Measurements from ENCODE around the gene C6orf62.

DNA sequence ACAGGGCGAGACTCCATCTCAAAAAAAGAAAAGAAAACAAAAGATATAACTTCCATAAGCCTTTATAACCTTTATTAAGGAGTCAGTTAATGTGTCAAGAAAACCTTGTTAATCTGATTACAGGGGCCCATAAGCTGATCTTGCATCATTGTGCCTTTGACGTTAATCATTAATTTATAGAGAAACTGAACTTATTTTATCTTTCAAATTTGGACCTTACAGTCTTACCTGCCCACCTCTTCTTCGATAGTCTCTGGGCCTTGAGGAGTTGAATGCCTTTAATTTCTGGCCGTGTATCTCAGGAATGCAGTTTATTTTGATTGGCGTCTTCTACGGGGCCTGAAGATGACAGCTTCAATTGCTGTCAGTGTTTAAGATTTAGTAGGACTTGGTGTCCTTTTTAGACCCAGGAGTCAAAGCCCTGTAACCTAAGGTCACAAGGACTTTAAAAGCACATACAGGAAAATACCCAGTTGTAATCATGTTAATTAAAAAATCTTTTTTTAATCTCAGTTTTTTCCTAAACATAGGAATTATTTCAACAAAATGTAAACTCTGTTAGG is 46.3 kb downstream of the C6orf62 start:
- TF ChIP-seq, protein P1, sequence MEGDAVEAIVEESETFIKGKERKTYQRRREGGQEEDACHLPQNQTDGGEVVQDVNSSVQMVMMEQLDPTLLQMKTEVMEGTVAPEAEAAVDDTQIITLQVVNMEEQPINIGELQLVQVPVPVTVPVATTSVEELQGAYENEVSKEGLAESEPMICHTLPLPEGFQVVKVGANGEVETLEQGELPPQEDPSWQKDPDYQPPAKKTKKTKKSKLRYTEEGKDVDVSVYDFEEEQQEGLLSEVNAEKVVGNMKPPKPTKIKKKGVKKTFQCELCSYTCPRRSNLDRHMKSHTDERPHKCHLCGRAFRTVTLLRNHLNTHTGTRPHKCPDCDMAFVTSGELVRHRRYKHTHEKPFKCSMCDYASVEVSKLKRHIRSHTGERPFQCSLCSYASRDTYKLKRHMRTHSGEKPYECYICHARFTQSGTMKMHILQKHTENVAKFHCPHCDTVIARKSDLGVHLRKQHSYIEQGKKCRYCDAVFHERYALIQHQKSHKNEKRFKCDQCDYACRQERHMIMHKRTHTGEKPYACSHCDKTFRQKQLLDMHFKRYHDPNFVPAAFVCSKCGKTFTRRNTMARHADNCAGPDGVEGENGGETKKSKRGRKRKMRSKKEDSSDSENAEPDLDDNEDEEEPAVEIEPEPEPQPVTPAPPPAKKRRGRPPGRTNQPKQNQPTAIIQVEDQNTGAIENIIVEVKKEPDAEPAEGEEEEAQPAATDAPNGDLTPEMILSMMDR (IDR thresholded peaks at IDR 0.05): no peak
- TF ChIP-seq POLR2A (IDR thresholded peaks at IDR 0.05): no peak

Data from heart left ventricle (tissue), 13 donors.